ENCODE results near the gene FOXRED2.
"Not testable (repeated sequence)": the region's sequence is repeated elsewhere in the genome, so short reads cannot be mapped to it uniquely, and the experiment has no call there.

The FOXRED2 gene

DNA sequence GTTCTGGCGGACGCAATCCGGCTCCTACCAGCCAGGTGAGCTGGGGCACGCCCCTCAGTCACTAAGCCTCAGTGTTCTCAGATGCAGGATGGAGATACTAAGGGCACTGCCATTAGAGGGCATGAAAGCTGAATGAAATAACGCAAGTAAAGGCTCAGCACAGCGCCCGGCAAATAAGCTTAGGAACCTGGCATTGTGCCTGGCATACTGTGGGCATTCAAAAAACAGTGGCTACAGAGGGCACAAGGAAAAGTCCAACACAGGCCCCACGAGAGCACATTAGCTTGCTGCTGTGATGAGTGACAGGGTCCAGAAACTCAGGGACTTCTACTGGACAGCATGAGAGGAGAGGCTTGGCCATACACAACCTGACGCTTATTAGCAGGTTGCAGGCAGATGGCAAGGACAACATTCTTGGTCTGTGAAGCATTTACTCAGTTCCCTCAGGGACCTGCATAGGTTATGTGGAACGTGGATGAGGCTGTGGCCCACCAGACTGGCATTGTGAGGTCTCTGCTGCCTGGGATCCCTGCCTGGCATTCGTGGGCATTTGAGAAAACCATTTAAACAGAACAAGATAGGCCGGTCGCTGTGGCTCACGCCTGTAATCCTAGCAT lies 37.6 kb downstream of the FOXRED2 start:
- FAIRE-seq = no peak

GRCh38 chr22:36467946-36468345 lies 38.9 kb downstream of the FOXRED2 start:
- FAIRE-seq = no peak

DNA sequence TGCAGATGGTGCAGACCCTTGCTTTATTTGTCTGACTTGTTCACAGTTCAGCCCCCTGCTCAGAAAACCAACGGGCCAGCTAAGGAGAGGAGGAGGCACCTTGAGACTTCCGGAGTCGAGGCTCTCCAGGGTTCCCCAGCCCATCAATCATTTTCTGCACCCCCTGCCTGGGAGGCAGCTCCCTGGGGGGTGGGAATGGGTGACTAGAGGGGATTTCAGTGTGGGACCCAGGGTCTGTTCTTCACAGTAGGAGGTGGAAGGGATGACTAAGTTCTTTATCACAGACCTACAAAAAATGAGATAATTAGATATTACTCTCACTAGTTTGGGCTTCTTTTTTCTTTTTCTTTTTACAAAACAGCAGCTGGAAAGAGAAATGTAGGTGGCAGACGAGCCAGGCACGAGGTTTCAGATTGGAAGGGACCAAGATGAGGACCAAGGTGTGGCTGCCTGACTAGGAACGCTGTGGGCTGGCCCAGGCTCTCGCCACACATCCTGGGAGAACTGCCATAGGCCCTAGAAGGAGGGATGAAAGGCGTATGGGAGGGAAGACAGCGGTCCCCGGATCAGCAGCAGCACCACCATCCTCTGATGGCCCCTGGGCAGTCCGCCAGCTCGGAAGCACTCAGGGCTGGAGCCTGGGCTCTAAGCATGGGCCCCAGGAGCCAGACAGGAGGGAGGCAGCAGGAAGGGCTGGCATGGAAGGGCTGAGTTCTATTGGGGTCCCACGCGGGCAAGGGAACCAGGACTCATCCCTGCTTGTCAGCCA lies 39.6 kb downstream of the FOXRED2 start:
- no peak for FAIRE-seq

DNA sequence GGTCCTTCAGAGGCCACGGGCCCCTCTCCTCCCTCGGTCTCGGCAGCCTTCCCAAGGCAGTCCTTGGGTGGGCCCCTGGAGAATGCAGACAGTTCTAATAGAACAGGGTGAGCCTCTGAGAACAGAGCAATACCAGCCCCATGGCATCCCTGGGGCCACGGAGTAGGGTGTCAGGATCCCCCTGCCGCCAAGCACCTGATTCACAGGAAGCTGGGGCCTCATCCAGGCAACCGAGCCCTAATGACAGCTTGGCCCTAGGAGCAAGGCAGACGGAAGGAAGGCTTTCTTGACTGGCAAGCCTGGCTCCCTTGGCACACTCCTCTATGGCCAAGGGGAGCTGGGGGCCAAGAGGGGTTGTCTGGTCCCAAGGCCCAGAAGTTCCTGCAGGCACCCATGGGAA lies 40.6 kb downstream of the FOXRED2 start:
- no peak for FAIRE-seq

- FAIRE-seq = no peak
These were observed 41.4 kb downstream of the FOXRED2 start for GRCh38 chr22:36465232-36466021.

GRCh38 chr22:36464715-36465231 lies 42.1 kb downstream of the FOXRED2 start:
- FAIRE-seq = no peak

DNA sequence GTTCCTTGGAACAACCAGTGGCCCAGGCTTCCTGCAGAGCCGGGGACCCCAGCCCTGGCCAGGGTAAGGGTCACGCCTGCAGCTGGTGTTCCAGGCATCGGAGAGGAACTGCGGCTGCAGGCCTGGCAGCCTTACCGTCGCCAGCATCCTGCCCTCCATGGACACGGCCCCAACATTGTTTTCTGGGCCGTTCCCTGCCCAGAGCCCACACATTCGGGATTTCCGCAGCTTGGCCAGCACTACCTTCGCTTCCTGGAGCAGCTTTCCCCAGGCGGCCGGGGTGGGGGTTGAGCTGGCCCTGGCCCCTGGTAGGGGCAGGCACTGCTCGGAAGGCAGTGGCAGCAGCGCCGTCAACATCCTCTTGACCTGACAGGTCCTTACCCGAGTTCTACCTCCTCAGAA lies 43.1 kb downstream of the FOXRED2 start:
- no peak for FAIRE-seq

DNA sequence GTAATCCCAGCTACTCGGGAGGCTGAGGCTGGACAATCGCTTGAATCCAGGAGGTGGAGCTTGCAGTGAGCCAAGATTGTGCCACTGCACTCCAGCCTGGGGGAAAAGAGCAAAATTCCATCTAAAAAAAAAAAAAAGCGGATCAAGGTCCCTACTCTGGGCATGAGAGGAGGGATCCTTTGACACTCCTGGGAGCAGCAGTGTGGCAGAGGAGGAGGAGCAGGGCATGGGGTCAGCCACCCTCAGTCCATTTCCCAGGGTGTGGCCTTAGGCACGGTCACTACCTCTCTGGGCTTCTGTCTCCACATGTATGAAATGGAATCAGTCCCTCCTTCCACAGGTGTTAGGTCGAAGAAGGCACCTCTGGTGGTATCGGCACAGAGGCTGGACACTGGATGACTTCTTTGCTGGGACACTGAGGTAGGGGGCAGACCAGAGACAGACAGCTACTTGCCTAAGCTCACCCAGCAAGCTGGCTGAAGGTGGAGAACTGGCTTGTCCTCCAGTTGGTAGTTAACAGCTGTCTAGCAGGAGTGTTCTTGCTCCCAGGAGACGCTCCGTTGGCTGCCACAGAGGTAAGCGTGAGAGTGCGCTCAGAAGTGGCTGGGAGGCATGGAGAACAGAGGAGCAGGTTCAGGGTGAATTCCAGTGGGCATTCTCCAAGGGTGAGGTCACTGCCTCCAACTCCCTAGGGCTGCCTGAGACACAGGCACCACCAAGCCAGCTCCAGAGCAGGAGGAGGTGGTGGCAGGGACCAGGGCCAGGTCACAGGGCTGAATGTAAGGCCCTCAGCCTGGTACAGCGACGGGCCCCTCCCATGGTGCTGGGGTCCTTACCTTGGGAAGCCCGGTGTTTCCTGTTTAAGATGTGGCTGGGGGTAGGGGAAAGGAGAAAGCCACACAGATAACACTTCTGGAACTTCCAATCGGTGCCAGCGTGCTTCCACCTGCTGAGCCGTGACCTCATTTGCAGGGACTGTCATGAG lies 44.9 kb downstream of the FOXRED2 start:
- FAIRE-seq = no peak

DNA sequence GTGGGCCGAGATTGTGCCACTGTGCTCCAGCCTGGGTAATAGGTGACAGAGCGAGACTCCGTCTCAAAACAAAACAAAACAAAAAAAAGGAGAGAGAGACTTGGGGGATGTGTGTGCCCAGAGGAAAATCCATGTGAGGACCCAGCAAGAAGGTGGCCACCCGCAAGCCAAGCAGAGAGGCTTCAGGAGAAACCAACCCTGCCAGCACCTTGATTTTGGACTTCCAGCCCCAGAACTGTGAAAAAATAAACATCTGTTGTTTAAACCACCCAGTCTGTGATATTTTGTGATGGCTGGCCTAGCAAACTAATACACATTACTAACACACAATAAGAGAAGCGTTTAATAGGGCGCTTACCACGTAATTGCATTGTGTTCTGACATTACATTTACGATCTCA lies 46.6 kb downstream of the FOXRED2 start:
- FAIRE-seq = no peak

- FAIRE-seq = no peak
These were observed 49.0 kb downstream of the FOXRED2 start for GRCh38 chr22:36457688-36458450.

GRCh38 chr22:36456464-36456845 lies 50.4 kb downstream of the FOXRED2 start:
- no peak for FAIRE-seq

- no peak for FAIRE-seq
These were observed 51.0 kb downstream of the FOXRED2 start for GRCh38 chr22:36455571-36456463.

DNA sequence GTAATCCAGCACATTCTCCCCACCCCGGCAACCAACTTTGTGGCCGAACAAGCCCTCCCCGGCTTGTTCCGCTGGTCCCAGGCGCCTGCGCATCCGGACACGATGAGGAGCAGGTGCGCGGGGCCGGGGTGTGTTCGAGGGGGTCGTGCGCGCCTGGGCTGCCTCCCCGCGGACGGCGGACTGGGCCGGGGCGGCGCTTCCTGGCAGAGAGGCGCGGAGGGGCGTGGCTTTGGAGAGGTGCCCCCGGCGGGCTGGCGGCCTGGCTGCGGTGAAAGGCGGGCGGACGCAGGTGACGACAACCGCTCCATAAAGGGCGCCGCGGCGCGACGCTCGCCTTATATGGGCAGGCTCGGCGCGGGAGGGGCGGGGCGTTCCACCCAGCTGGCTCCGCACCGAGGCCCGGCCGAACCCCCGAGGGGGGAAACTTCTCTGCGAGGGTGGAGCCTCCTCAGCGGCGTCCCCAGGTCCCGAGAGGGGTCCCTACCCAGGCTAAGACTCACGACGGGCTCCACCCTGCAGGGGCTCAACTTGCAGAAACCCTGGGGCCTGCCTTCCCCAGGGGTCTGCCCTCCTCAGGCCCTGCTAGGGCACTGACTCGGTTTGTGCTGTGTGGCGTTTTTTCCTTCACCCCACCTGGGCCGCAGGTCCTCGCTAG lies 51.8 kb downstream of the FOXRED2 start:
- no peak for FAIRE-seq

GRCh38 chr22:36453855-36454378 lies 52.9 kb downstream of the FOXRED2 start:
- no peak for FAIRE-seq

- FAIRE-seq = not testable (repeated sequence)
These were observed 53.7 kb downstream of the FOXRED2 start for GRCh38 chr22:36452978-36453607.

- FAIRE-seq = no peak
These were observed 54.4 kb downstream of the FOXRED2 start for GRCh38 chr22:36452250-36452977.

DNA sequence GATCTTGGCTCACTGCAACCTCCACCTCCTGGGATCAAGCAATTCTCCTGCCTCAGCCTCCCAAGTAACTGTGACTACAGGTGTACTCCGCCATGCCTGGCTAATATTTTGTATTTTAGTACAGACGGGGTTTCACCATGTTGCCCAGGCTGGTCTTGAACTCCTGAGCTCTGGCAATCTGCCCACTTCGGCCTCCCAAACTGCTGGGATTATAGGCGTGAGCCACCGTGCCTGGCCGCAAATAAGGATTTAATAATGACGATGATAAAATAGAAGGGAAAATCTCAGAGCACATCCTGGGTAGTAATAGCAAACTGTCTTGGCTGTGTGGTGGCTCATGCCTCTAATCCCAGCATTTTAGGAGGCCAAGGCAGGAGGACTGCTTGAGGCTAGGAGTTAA lies 55.9 kb downstream of the FOXRED2 start:
- FAIRE-seq = not testable (repeated sequence)

DNA sequence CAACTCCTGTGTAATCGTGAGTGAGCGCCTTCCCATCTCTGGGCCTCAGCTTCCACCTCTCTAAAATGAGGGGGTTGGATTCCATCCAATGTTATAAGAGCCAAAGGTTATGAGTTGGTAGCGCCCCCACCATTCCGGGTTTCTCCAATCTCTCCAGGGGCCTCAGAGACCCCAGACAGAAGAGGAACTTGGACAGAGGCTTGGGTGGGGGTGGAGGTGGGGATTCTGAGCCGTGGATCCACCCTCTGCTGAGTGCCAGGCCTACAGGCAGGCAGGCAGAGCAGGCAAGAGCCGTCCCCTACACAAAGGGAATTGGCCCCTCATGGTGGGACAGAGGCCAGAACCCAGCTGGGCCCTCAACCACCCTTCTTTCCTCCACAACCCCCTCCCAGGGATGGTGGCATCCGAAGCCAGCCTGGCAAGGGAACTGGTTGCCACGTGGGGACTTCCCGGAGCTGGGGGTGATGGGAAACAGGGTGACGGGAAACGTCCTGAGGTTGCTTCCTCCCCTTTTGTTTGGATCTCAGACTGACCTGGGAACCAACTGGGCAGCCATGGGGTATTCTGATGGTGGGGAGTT lies 57.2 kb downstream of the FOXRED2 start:
- no peak for FAIRE-seq
